GM13976 (cell line): Measurements from ENCODE around the gene TBX4.
"Not testable (repeated sequence)": the region's sequence is repeated elsewhere in the genome, so short reads cannot be mapped to it uniquely, and the experiment has no call there.

Experiments used
- DNase-seq: peaks from one replicate; pipeline ENCODE4 v3.0.0; 2012; ENCODE audit warnings: low spot score
- in situ Hi-C: fragments of 300-500 bp; cut with MboI; formaldehyde crosslinking; loops from one replicate; pipeline ENCODE4 v1.12.0; 2022; ENCODE audit warnings: low sequenced_read_pairs, mixed read lengths, inconsistent platforms; ENCODE audit not compliant: unreplicated experiment
- TF ChIP-seq, protein P1 (sequence below): IDR thresholded peaks from 2 replicates; pipeline ENCODE4 v1.5.1; 2012; ENCODE audit warnings: borderline replicate concordance, mild to moderate bottlenecking; ENCODE audit not compliant: insufficient read depth; ENCODE audit errors: extremely low read depth, missing control alignments, control extremely low read depth

Gene TBX4

DNA sequence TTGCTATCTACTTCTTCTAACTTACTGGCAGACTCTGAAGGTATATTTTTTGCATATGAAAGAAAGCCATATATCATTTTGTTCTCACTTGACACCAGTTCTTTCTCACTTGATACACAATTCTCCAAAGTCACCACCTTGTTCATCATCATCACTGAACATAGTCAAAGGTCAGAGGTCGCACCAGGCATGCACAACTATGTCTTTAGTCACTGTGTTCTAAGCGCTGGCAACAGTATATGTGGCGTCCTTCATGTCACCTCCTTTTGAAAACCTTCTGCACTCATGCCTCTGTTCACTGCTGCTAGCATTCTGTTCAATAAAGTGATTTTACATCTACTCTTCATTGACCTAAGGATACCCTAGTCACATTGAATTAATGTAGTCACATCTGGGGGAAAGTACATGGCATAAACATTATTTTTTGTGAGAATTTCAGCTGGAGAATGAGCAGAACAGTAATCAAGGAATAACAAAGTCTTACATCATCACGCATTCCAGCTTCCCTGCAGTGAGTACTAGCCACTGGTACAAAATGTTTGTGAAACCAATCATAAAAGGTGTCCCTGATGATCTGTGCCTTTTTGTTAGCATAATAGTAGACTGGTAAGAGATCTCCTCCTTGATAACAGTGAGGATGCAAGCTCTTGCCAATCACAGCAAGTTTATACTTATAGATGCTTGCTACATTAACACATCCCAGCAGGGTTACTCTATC, 20.5 kb upstream of the TBX4 start:
- in situ Hi-C loops = no loop called here
- no peak for DNase-seq

DNA sequence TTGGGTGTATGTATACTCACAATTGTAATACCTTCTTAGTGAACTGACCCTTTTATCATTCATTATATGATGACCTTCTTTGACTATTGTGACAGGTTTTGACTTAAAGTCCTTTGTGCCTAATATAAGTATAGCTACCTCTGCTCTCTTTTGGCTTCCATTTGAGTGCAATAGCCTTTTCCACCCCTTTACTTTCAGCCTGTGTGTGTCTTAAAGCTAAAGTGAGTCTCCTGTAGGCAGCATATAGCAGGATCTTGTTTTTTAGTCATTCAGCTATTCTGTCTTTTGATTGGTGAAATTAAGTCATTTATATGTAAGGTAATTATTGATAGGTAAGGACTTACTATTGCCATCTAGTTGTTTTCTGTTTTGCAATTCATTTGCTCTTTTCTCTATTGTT, 15.9 kb upstream of the TBX4 start:
- no peak for DNase-seq
- in situ Hi-C loops = no loop called here
- TF ChIP-seq, protein P1, sequence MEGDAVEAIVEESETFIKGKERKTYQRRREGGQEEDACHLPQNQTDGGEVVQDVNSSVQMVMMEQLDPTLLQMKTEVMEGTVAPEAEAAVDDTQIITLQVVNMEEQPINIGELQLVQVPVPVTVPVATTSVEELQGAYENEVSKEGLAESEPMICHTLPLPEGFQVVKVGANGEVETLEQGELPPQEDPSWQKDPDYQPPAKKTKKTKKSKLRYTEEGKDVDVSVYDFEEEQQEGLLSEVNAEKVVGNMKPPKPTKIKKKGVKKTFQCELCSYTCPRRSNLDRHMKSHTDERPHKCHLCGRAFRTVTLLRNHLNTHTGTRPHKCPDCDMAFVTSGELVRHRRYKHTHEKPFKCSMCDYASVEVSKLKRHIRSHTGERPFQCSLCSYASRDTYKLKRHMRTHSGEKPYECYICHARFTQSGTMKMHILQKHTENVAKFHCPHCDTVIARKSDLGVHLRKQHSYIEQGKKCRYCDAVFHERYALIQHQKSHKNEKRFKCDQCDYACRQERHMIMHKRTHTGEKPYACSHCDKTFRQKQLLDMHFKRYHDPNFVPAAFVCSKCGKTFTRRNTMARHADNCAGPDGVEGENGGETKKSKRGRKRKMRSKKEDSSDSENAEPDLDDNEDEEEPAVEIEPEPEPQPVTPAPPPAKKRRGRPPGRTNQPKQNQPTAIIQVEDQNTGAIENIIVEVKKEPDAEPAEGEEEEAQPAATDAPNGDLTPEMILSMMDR = no peak

More for the DNA sequence above, 20.5 kb upstream of the TBX4 start:
- TF ChIP-seq, protein P1 = no peak

DNA sequence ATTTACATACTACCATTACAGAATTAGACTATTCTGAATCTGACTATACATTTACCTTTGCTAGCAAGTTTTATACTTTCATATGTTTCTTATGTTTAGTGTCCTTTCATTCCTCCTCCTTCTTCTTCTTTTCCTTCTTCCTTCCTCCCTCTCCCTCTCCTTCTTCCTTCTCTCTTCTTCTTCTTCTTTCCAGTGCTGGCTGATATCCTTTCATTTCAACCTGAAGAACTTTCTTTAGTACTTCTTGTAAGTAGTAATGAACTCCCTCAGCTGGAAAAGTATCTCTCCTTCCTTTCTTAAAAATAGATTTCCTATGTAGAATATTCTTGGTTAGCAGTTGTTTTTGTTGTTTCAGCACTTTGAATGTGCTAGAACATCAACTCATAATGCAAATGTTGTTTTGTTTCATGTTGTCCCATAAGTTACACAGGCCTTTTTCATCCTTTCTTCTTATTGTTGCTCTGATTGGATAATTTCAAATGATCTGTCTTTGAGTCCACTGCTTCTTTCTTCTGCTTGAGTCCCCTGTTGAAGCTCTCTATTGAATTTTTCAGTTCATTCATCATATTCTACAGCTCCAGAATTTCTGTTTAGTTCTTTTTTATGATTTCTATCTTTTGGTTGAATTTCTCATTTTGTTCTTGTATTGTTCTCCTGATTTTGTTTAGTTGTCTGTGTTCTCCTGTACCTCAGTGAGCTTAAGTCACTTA, 15.1 kb upstream of the TBX4 start:
- no peak for DNase-seq
- TF ChIP-seq, protein P1 = no peak
- in situ Hi-C loops = no loop called here

DNA sequence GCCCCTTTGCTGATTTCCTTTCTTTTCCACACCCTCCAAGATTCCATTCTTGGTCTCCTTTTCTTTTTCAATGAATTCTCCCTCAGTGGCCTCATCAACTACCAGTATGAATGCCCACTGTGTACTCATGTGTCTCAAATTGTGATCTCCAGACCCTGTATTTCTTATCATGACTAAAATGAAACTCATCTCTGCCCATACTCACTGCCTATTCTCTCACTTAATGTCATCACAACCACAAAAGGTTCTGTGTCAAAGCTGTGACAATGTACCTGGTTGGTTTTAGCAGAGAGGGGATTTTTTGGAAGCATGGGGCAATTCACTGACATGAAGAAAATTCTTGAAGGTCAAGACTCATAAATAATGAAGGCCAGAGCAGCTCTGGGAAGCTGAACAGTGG, 11.5 kb upstream of the TBX4 start:
- DNase-seq = no peak
- TF ChIP-seq, protein P1 = no peak
- in situ Hi-C loops = no loop called here

DNA sequence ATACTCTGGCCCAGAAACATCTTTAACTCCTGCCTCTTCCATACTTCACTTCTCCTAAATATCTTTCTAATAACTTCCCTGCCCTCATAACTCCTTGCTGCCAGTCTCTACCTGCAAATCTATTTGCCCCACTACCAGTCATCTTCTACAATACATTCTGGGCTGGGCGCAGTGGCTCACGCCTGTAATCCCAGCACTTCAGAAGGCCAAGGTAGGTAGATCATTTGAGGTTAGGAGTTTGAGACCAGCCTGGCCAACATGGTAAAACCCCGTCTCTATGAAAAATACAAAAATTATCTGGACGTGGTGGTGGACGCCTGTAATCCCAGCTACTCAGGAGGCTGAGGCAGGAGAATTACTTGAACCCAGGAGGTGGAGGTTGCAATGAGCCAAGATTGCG, 10.7 kb upstream of the TBX4 start:
- DNase-seq, in situ Hi-C loops: not testable (repeated sequence)

DNA sequence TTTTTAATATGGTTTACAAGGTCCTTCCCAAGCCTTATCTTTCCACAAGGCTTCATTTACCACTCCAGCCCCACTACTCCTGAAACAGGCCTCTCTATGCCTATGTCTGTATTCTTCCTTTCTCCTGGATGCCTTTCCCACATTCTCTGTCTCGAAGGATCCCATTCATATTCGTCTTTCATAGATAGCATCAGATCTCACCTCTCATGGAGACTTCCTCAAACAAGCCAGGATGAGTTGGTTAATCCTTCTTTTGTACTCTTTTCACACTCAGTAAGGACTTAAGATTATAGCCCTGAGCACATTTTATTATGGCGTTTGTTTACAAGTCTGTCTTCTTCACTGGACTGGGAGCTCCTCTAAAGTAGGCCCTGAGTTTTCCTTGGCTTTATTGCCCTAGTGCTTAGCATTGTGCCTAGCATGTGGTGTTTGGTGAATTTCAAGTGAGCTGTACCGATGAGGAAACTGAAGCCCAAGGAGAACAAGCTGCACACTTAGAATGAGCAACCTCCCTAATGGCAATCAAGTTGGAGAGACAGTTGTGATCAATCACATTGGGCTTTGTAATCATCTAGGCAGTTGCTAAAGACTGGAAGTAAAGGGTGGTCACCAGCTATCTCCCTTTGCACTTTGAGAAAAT, 10.0 kb upstream of the TBX4 start:
- in situ Hi-C loops = no loop called here
- TF ChIP-seq, protein P1 = no peak
- no peak for DNase-seq

DNA sequence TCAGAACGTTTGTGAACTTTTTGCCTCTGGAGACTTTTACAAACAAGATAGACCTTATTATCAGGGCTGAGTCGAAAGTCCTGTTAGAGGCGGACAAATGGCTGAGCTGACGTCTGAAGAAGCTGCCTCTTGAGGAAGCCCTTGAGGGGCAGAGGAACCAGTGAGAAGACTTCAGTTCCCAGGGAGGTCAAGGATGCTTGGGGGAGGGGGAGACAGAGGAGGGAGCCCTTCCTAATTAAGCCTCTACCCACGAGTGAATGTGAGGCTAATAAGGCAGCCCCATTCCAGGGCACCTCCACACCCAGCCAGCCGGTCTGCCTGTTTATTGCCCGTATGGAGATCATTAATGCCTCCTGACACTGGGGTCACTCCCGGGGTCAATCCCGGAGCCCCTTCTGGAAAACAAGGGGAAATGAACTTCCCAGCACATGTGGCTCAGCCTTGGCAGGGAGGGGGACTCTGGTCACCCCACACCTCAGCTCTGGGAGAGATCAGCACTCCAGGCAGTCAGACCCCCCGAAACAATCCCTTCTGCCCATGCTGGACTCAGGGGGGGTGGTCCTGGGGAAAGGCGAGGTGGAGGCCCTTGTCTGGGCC, 9.2 kb upstream of the TBX4 start:
- DNase-seq = no peak
- TF ChIP-seq, protein P1 = no peak
- in situ Hi-C loops = no loop called here
